SK-N-SH treated with all-trans-retinoic acid at 6 μM for 48 hours (cell line): Measurements from ENCODE around the gene CATSPERZ.

ENCODE experiments used
- ESRRG ChIP-seq: fragments of 250-450 bp; sonication (Bioruptor Pico); IDR thresholded peaks from 2 replicates; pipeline ENCODE4 v1.6.1; 2021; ENCODE audit warnings: mild to moderate bottlenecking
- ISL1 ChIP-seq: fragments of 250-450 bp; sonication (Bioruptor Pico); IDR thresholded peaks from 2 replicates; pipeline ENCODE4 v2.1.2; 2022; ENCODE audit warnings: mild to moderate bottlenecking, moderate library complexity
- TF ChIP-seq, protein P1 (sequence below): fragments of 250-450 bp; sonication (Bioruptor Pico); IDR thresholded peaks from 2 replicates; pipeline ENCODE4 v1.5.1; 2020; ENCODE audit warnings: low read depth, mild to moderate bottlenecking, moderate library complexity

GRCh38 chr11:64263021-64263946, 36.9 kb upstream of the CATSPERZ start:
- TF ChIP-seq, protein P1, sequence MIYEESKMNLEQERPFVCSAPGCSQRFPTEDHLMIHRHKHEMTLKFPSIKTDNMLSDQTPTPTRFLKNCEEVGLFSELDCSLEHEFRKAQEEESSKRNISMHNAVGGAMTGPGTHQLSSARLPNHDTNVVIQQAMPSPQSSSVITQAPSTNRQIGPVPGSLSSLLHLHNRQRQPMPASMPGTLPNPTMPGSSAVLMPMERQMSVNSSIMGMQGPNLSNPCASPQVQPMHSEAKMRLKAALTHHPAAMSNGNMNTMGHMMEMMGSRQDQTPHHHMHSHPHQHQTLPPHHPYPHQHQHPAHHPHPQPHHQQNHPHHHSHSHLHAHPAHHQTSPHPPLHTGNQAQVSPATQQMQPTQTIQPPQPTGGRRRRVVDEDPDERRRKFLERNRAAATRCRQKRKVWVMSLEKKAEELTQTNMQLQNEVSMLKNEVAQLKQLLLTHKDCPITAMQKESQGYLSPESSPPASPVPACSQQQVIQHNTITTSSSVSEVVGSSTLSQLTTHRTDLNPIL (CRISPR knock-in tag): no peak
- TF ChIP-seq ESRRG (CRISPR knock-in tag) (no peak), ISL1 (CRISPR knock-in tag) (no peak)
